WTC11 (cell line): ENCODE results near the gene ASTN1. TPM values are rescaled to one million over a fixed set of nuclear protein-coding genes. Genes with fewer than 3 reads are reported as not detected.

Source experiments
- ATAC-seq: fragments of 200-7000 bp; cut with Tn5 transposase; 2 replicates; pipeline ENCODE4 v1.10.0; 2021; ENCODE audit warnings: mild to moderate bottlenecking, moderate library complexity
- CTCF ChIA-PET: fragments of 300-600 bp; sonication (Branson Sonifier 250); formaldehyde crosslinking; loops from one replicate; lab custom pipeline; 2021; ENCODE audit warnings: antibody characterized with exemption; lab: Charles Lee
- POLR2A ChIA-PET: fragments of 350-600 bp; sonication (Branson Sonifier 250); formaldehyde crosslinking; loops from one replicate; lab custom pipeline; 2021; ENCODE audit warnings: antibody characterized with exemption; lab: Charles Lee
- DNase-seq: peaks from one replicate; pipeline ENCODE4 v3.0.0; 2021; ENCODE audit warnings: low spot score
- H3K27ac Mint-ChIP-seq: 2 replicates; pipeline ENCODE4 v1.8.0; 2021; ENCODE audit warnings: mixed read lengths
- H3K27me3 Mint-ChIP-seq: 2 replicates; pipeline ENCODE4 v1.8.0; 2021; ENCODE audit warnings: low read depth, mild to moderate bottlenecking, moderate library complexity, mixed read lengths
- H3K36me3 Mint-ChIP-seq: 2 replicates; pipeline ENCODE4 v1.8.0; 2021; ENCODE audit warnings: mixed read lengths
- H3K4me1 Mint-ChIP-seq: 2 replicates; pipeline ENCODE4 v1.8.0; 2022; ENCODE audit warnings: mixed read lengths
- H3K4me3 Mint-ChIP-seq: 2 replicates; pipeline ENCODE4 v1.8.0; 2021; ENCODE audit warnings: mild to moderate bottlenecking, moderate library complexity, mixed read lengths
- H3K9me3 Mint-ChIP-seq: 2 replicates; pipeline ENCODE4 v1.8.0; 2021; ENCODE audit warnings: mixed read lengths
- PRRX2 ChIP-seq: fragments of 250-450 bp; sonication (Bioruptor Pico); IDR thresholded peaks from 2 replicates; pipeline ENCODE4 v1.8.0; 2021; ENCODE audit warnings: mild to moderate bottlenecking
- TP53 ChIP-seq: sonication (generic); formaldehyde crosslinking; IDR thresholded peaks from 2 replicates; pipeline ENCODE4 v1.8.1; 2023; ENCODE audit warnings: mild to moderate bottlenecking, missing genetic modification reagents
- microRNA-seq: library from miRNA; unstranded; fragments of <30 nt; microRNA quantifications from one replicate; pipeline ENCODE4 v1.2.0, GENCODE V29; 2022; ENCODE audit warnings: borderline number of aligned reads
- total RNA-seq: library from RNA; stranded (reverse); gene quantifications from 3 replicates; pipeline ENCODE4 v1.2.3, GENCODE V29; 2021
- TF ChIP-seq, protein P1 (sequence below): sonication (generic); formaldehyde crosslinking; IDR thresholded peaks from 2 replicates; pipeline ENCODE4 v1.8.1; 2023; ENCODE audit warnings: mild to moderate bottlenecking, missing genetic modification reagents, borderline replicate concordance

Gene ASTN1
- total RNA-seq, 1 experiment from 2014 or later: 3.4 TPM

GRCh38 chr1:176809292-176809691 is 355.2 kb downstream of the ASTN1 start:
- DNase-seq: no peak
- H3K9me3 Mint-ChIP-seq: peaks cover 12% of the 10 kb centered on the region
- ChIA-PET CTCF (no interaction called here), POLR2A (no interaction called here)
- H3K27ac Mint-ChIP-seq: no peak overlapping the region
- H3K4me1 Mint-ChIP-seq: peaks cover 29% of the 10 kb centered on the region
- peaks cover 7% of the 10 kb centered on the region for H3K36me3 Mint-ChIP-seq
- no peaks in the 10 kb centered on the region for H3K27me3 Mint-ChIP-seq
- H3K4me3 Mint-ChIP-seq: no peak overlapping the region
- ATAC-seq: no peak
- TF ChIP-seq TP53 (CRISPR knock-in tag): no peak
- no peak for TF ChIP-seq PRRX2 (CRISPR knock-in tag)
- TF ChIP-seq, protein P1, sequence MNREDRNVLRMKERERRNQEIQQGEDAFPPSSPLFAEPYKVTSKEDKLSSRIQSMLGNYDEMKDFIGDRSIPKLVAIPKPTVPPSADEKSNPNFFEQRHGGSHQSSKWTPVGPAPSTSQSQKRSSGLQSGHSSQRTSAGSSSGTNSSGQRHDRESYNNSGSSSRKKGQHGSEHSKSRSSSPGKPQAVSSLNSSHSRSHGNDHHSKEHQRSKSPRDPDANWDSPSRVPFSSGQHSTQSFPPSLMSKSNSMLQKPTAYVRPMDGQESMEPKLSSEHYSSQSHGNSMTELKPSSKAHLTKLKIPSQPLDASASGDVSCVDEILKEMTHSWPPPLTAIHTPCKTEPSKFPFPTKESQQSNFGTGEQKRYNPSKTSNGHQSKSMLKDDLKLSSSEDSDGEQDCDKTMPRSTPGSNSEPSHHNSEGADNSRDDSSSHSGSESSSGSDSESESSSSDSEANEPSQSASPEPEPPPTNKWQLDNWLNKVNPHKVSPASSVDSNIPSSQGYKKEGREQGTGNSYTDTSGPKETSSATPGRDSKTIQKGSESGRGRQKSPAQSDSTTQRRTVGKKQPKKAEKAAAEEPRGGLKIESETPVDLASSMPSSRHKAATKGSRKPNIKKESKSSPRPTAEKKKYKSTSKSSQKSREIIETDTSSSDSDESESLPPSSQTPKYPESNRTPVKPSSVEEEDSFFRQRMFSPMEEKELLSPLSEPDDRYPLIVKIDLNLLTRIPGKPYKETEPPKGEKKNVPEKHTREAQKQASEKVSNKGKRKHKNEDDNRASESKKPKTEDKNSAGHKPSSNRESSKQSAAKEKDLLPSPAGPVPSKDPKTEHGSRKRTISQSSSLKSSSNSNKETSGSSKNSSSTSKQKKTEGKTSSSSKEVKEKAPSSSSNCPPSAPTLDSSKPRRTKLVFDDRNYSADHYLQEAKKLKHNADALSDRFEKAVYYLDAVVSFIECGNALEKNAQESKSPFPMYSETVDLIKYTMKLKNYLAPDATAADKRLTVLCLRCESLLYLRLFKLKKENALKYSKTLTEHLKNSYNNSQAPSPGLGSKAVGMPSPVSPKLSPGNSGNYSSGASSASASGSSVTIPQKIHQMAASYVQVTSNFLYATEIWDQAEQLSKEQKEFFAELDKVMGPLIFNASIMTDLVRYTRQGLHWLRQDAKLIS (CRISPR knock-in tag): no peak

Small RNA genes within 50 kb of the gene (microRNA-seq; reads per million reads assigned to microRNA genes)
- gene MIR488: not detected

Other genes starting within 250 kb of the ASTN1 start
- 0.24 to 0.41 TPM (median 0.34 TPM) in 3 replicates for gene BRINP2, start 6.2 kb upstream of the ASTN1 start, total RNA-seq